ENCODE measurements around the gene NRK. TPM values are rescaled to one million over a fixed set of nuclear protein-coding genes. Genes with fewer than 3 reads are reported as not detected.

Gene NRK
- polyA plus RNA-seq (0.17 to 0.35 TPM (median 0.28 TPM) in 3 replicates), polyA minus RNA-seq (0.26 to 2.6 TPM (median 0.61 TPM) in 3 replicates)
- not detected for polyA plus RNA-seq (2011; ENCODE audit: low read depth)
- polyA plus RNA-seq (2011; cell fraction: cytosol; rRNA removed) = 0.08 and 0.24 TPM in 2 replicates
- polyA plus RNA-seq (2011; cell fraction: nucleus; rRNA removed) = 0.36 and 0.43 TPM in 2 replicates
- polyA plus RNA-seq (2012; ENCODE audit: low replicate concordance) = 0.03 and 0.40 TPM in 2 replicates
- 0.58 TPM for polyA minus RNA-seq (2011; cell fraction: cytosol; rRNA and poly(A)+ RNA removed)
- 0.42 and 0.85 TPM in 2 replicates for polyA minus RNA-seq (2011; cell fraction: nucleus; rRNA and poly(A)+ RNA removed)

- no peaks in the 10 kb centered on the region for H3K36me3 ChIP-seq (ENCODE audit: control insufficient read depth in 2 of 2, extremely low read depth in 1 of 2, insufficient read depth in 2 of 2, low read length in 2 of 2)
- no peak for DNase-seq (ENCODE audit: low read depth, low spot score)
- dilution Hi-C loops (cut with MboI; ENCODE audit: extremely low pct_ligation_motif_present, low sequenced_read_pairs) = no loop called here
Measured at GRCh38 chrX:105822138-105823091, at the start of gene NRK. Gene NRK (plus strand): TSS chrX:105822539. CDS start chrX:105822846, 307 bp downstream.

GRCh38 chrX:105773801-105774200, 48.5 kb upstream of the NRK start:
- Histone ChIP-seq H3K27ac (ENCODE audit: control insufficient read depth, insufficient read depth, low read length) (no peak overlapping the region), H3K9ac (ENCODE audit: control insufficient read depth, extremely low read depth, insufficient read depth, low read length) (no peak overlapping the region), H3K79me2 (ENCODE audit: control insufficient read depth, insufficient read depth, low read length) (no peaks in the 10 kb centered on the region), H3K9me3 (ENCODE audit: control insufficient read depth, low read depth, low read length) (no peaks in the 10 kb centered on the region), H3K4me1 (ENCODE audit: control insufficient read depth, extremely low read depth, insufficient read depth, low read length) (no peaks in the 10 kb centered on the region), H4K20me1 (ENCODE audit: control insufficient read depth, extremely low read depth, insufficient read depth, low read length) (no peaks in the 10 kb centered on the region), H3K4me2 (ENCODE audit: control insufficient read depth, extremely low read depth, insufficient read depth, low read depth, low read length) (no peak overlapping the region), H3K36me3 (ENCODE audit: control insufficient read depth in 2 of 2, extremely low read depth in 1 of 2, insufficient read depth in 2 of 2, low read length in 2 of 2) (no peaks in the 10 kb centered on the region), H2AFZ (ENCODE audit: control insufficient read depth, low read length) (no peak overlapping the region), H3K27me3 (ENCODE audit: control insufficient read depth, extremely low read depth, insufficient read depth, low read length) (no peaks in the 10 kb centered on the region), H3K4me3 (ENCODE audit: control insufficient read depth in 2 of 3, extremely low read depth in 1 of 3, insufficient read depth in 2 of 3, low read depth in 1 of 3, low read length in 3 of 3) (no peak overlapping the region), H3K9me1 (ENCODE audit: control insufficient read depth, extremely low read depth, insufficient read depth, low read length) (no peaks in the 10 kb centered on the region)
- TF ChIP-seq EZH2 (IDR thresholded peaks at IDR 0.05; ENCODE audit: low read length) = no peak
- TF ChIP-seq CTCF (optimal IDR thresholded peaks at IDR 0.05 in 1 of 3, IDR thresholded peaks at IDR 0.05 in 1 of 3, conservative IDR thresholded peaks at IDR 0.05 in 1 of 3; ENCODE audit: extremely low read depth in 1 of 3, insufficient read depth in 2 of 3, low read length in 3 of 3) = no peak
- DNase-seq (ENCODE audit: low read depth, low spot score) (no peak), FAIRE-seq (no peak)
- dilution Hi-C loops (cut with MboI; ENCODE audit: extremely low pct_ligation_motif_present, low sequenced_read_pairs) = no loop called here

More at GRCh38 chrX:105822138-105823091, at the start of gene NRK:
- H2AFZ ChIP-seq (ENCODE audit: control insufficient read depth, low read length) = peak within 1 kb of the TSS; percentile 20
- peak within 1 kb of the TSS; percentile 54 for H3K4me2 ChIP-seq (ENCODE audit: control insufficient read depth, extremely low read depth, insufficient read depth, low read depth, low read length)
- H3K9ac ChIP-seq (ENCODE audit: control insufficient read depth, extremely low read depth, insufficient read depth, low read length) = no peak within 1 kb of the TSS
- H3K79me2 ChIP-seq (ENCODE audit: control insufficient read depth, insufficient read depth, low read length) = no peaks in the 10 kb centered on the region
- peaks cover 2% of the 10 kb centered on the region for H3K9me3 ChIP-seq (ENCODE audit: control insufficient read depth, low read depth, low read length)
- H3K27me3 ChIP-seq (ENCODE audit: control insufficient read depth, extremely low read depth, insufficient read depth, low read length) = peaks cover 41% of the 10 kb centered on the region
- no peak for FAIRE-seq
- no peaks in the 10 kb centered on the region for H3K9me1 ChIP-seq (ENCODE audit: control insufficient read depth, extremely low read depth, insufficient read depth, low read length)
- no peak within 1 kb of the TSS for H3K27ac ChIP-seq (ENCODE audit: control insufficient read depth, insufficient read depth, low read length)
- peak within 1 kb of the TSS in 1 of 3 experiments; percentile 27 for H3K4me3 ChIP-seq (ENCODE audit: control insufficient read depth in 2 of 3, extremely low read depth in 1 of 3, insufficient read depth in 2 of 3, low read depth in 1 of 3, low read length in 3 of 3)
- H4K20me1 ChIP-seq (ENCODE audit: control insufficient read depth, extremely low read depth, insufficient read depth, low read length) = no peaks in the 10 kb centered on the region
- peaks cover 3% of the 10 kb centered on the region for H3K4me1 ChIP-seq (ENCODE audit: control insufficient read depth, extremely low read depth, insufficient read depth, low read length)
- TF ChIP-seq CTCF (optimal IDR thresholded peaks at IDR 0.05 in 1 of 3, IDR thresholded peaks at IDR 0.05 in 1 of 3, conservative IDR thresholded peaks at IDR 0.05 in 1 of 3; ENCODE audit: extremely low read depth in 1 of 3, insufficient read depth in 2 of 3, low read length in 3 of 3) (no peak), EZH2 (IDR thresholded peaks at IDR 0.05; ENCODE audit: low read length) (no peak)

All from keratinocyte (primary cell).